Ishikawa (cell line): ENCODE results near the gene RIMS4.

ENCODE experiments used
- EGR1 ChIP-seq: IDR thresholded peaks from 2 replicates; pipeline ENCODE4 v1.6.1; 2012
- EP300 ChIP-seq: IDR thresholded peaks from 2 replicates; pipeline ENCODE4 v1.6.1; 2012; ENCODE audit warnings: borderline replicate concordance
- RAD21 ChIP-seq: IDR thresholded peaks from 2 replicates; pipeline ENCODE4 v1.6.1; 2012; ENCODE audit warnings: low read depth
- TCF12 ChIP-seq: IDR thresholded peaks from 2 replicates; pipeline ENCODE4 v1.6.1; 2012; ENCODE audit warnings: low read depth
- TF ChIP-seq, protein P1 (sequence below): IDR thresholded peaks from 2 replicates; pipeline ENCODE4 v1.6.1; 2012; ENCODE audit warnings: low read depth, mild to moderate bottlenecking
- TF ChIP-seq, protein P2 (sequence below): IDR thresholded peaks from 2 replicates; pipeline ENCODE4 v1.6.1; 2012
- TF ChIP-seq, protein P3 (sequence below): IDR thresholded peaks from 2 replicates; pipeline ENCODE4 v1.6.1; 2012

DNA sequence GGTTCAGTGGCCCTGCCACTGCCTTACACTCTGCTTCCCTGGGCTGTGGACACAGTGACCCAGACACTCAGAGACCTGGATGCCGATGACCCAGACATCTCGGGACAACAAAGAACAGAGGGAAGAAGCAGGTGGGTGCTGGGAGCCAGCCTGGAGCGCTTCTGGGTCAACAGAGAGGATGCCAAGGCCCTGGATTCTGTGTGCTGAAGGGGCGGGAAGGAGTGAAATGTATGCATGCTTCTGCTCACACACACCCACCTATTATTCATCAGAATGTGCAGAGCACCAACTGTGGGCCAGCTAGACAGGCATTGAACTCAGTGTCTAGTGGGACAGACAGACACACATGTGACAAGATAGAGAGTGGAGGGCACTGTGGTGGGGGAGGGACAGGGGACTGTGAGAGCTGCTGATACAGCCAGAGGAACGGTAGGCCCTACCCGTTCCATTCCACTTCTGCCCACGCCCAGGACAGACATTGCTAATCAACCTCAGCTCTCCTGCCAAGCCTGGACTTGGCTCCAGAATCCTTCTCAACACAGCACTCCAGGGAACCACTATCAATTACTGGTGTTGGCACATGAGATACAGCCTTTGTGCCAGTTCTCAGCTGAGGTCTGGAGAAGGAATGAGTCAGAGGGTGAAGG is 44.5 kb downstream of the RIMS4 start:
- TF ChIP-seq RAD21 (no peak), EGR1 (peak; percentile 45; the same call in 1 of the 2 replicates), EP300 (peak; percentile 91), TCF12 (peak; percentile 93)
- TF ChIP-seq, protein P1, sequence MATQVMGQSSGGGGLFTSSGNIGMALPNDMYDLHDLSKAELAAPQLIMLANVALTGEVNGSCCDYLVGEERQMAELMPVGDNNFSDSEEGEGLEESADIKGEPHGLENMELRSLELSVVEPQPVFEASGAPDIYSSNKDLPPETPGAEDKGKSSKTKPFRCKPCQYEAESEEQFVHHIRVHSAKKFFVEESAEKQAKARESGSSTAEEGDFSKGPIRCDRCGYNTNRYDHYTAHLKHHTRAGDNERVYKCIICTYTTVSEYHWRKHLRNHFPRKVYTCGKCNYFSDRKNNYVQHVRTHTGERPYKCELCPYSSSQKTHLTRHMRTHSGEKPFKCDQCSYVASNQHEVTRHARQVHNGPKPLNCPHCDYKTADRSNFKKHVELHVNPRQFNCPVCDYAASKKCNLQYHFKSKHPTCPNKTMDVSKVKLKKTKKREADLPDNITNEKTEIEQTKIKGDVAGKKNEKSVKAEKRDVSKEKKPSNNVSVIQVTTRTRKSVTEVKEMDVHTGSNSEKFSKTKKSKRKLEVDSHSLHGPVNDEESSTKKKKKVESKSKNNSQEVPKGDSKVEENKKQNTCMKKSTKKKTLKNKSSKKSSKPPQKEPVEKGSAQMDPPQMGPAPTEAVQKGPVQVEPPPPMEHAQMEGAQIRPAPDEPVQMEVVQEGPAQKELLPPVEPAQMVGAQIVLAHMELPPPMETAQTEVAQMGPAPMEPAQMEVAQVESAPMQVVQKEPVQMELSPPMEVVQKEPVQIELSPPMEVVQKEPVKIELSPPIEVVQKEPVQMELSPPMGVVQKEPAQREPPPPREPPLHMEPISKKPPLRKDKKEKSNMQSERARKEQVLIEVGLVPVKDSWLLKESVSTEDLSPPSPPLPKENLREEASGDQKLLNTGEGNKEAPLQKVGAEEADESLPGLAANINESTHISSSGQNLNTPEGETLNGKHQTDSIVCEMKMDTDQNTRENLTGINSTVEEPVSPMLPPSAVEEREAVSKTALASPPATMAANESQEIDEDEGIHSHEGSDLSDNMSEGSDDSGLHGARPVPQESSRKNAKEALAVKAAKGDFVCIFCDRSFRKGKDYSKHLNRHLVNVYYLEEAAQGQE, result no peak
- TF ChIP-seq, protein P2, sequence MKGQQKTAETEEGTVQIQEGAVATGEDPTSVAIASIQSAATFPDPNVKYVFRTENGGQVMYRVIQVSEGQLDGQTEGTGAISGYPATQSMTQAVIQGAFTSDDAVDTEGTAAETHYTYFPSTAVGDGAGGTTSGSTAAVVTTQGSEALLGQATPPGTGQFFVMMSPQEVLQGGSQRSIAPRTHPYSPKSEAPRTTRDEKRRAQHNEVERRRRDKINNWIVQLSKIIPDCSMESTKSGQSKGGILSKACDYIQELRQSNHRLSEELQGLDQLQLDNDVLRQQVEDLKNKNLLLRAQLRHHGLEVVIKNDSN, result no peak
- TF ChIP-seq, protein P3, sequence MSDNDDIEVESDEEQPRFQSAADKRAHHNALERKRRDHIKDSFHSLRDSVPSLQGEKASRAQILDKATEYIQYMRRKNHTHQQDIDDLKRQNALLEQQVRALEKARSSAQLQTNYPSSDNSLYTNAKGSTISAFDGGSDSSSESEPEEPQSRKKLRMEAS, result peak; percentile 55; the same call in 1 of the 2 replicates
